Tibial nerve (tissue), 4 donors: ENCODE data around the gene DNASE1L1. TPM values are rescaled to one million over a fixed set of nuclear protein-coding genes. Genes with fewer than 3 reads are reported as not detected.

Source experiments
- DNase-seq, 2 donors: peaks; one replicate each; pipeline ENCODE4 v3.0.0-alpha.2; 2019; ENCODE audit warnings: low spot score in 2 of 2
- H3K27ac ChIP-seq, 4 donors: fragments of 200-600 bp; sonication (generic) in 3 of 4; one replicate each; pipeline ENCODE4 v1.5.1; 2017 to 2019; ENCODE audit warnings: mild to moderate bottlenecking in 1 of 4
- H3K27me3 ChIP-seq, 2 donors: fragments of 200-600 bp; sonication (generic) in 1 of 2; one replicate each; pipeline versions ENCODE4 v1.5.1 to v1.6.0; 2017 to 2019
- H3K36me3 ChIP-seq, 3 donors: fragments of 200-600 bp; sonication (generic); one replicate each; pipeline ENCODE4 v1.5.1; 2018 to 2019
- H3K4me1 ChIP-seq, 4 donors: fragments of 200-600 bp; sonication (generic) in 3 of 4; one replicate each; pipeline ENCODE4 v1.5.1; 2017 to 2019
- H3K4me3 ChIP-seq, 4 donors: fragments of 200-600 bp; sonication (generic) in 3 of 4; one replicate each; pipeline ENCODE4 v1.5.1; 2017 to 2019; ENCODE audit warnings: mild to moderate bottlenecking in 1 of 4, moderate library complexity in 1 of 4
- H3K9me3 ChIP-seq, 4 donors: fragments of 200-600 bp; sonication (generic) in 3 of 4; one replicate each; pipeline ENCODE4 v1.5.1; 2017 to 2019
- EP300 ChIP-seq, 2 donors: sonication (generic); formaldehyde crosslinking; IDR thresholded peaks; one replicate each; pipeline ENCODE4 v1.6.1; 2017; ENCODE audit warnings: antibody characterized with exemption in 2 of 2, mild to moderate bottlenecking in 1 of 2
- POLR2A ChIP-seq, 2 donors: fragments of 450-650 bp; IDR thresholded peaks; one replicate each; pipeline ENCODE4 v1.6.1; 2017; ENCODE audit warnings: antibody characterized with exemption in 2 of 2, mild to moderate bottlenecking in 2 of 2, moderate library complexity in 2 of 2
- WGBS, 2 donors: methylation state at CpG; one replicate each; pipeline ENCODE4 v1.1.5; 2018; 5-methylcytosine and 5-hydroxymethylcytosine counted together
- total RNA-seq, 4 donors: library from RNA; depleted of rRNA; stranded (reverse); fragments of >200 nt; gene quantifications; one replicate each; pipeline ENCODE4 v1.1.0, GENCODE V29; 2016
- TF ChIP-seq, protein P1 (sequence below), 5 experiments: fragments of 200-600 bp in 3 of 5; fragments of 450-650 bp in 2 of 5; sonication (generic) in 3 of 5; IDR thresholded peaks; one replicate each; pipeline ENCODE4 v1.5.1; 2016 to 2019; ENCODE audit warnings: antibody characterized with exemption in 5 of 5, mild to moderate bottlenecking in 3 of 5, moderate library complexity in 2 of 5

DNASE1L1 gene
- total RNA-seq, 4 donors from 2014 or later: 21.4 to 36.0 (median 28.6) TPM

DNA sequence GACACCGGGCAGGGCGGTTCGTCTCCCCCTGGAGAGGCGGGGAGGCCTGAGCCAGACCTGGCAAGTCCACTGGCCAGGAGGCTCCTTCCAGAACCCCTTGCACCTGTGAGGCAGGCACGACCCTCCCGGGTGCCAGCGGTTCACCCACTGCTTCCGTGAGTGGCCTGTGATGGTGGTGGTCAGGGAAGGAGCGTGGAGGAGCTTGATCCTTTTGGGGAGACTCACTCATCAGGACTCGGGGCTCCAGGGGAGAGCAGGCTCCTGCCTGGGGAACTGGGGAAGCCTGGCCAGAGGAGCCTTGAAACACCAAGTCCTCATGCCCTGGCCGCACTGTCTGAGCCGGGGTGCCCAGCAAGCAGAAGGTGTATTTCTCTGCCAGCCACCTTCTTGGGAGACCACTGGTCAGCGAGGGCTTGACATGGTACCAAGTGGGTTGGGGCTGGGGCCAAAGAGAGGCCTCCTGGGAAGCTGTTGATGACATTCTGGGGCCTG is 35.7 kb upstream of the DNASE1L1 start:
- no peak for DNase-seq
- H3K27me3 ChIP-seq: no peaks in the 10 kb centered on the region
- peaks cover 0 to 63% (median 0%) of the 10 kb centered on the region in 3 donors for H3K36me3 ChIP-seq
- H3K27ac ChIP-seq: peak overlapping the region; percentile 81 to 95 (median 88)
- H3K4me1 ChIP-seq: peaks cover 0 to 37% (median 0%) of the 10 kb centered on the region in 4 donors
- WGBS, 2 donors: 83% methylated on average over 7 of the region's 13 CpGs; no CpG with 5 or more reads in 1 of the 2 donors
- no peaks in the 10 kb centered on the region for H3K9me3 ChIP-seq
- H3K4me3 ChIP-seq: peak overlapping the region; percentile 38 to 66 (median 58)
- TF ChIP-seq POLR2A (IDR thresholded peaks at IDR 0.05): no peak
- no peak for TF ChIP-seq EP300 (IDR thresholded peaks at IDR 0.05)
- TF ChIP-seq, protein P1, sequence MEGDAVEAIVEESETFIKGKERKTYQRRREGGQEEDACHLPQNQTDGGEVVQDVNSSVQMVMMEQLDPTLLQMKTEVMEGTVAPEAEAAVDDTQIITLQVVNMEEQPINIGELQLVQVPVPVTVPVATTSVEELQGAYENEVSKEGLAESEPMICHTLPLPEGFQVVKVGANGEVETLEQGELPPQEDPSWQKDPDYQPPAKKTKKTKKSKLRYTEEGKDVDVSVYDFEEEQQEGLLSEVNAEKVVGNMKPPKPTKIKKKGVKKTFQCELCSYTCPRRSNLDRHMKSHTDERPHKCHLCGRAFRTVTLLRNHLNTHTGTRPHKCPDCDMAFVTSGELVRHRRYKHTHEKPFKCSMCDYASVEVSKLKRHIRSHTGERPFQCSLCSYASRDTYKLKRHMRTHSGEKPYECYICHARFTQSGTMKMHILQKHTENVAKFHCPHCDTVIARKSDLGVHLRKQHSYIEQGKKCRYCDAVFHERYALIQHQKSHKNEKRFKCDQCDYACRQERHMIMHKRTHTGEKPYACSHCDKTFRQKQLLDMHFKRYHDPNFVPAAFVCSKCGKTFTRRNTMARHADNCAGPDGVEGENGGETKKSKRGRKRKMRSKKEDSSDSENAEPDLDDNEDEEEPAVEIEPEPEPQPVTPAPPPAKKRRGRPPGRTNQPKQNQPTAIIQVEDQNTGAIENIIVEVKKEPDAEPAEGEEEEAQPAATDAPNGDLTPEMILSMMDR (IDR thresholded peaks at IDR 0.05): no peak

GRCh38 chrX:154443992-154444754 is 35.1 kb upstream of the DNASE1L1 start, which contains the start of gene FAM50A:
FAM50A (plus strand) TSS chrX:154444141; CDS start chrX:154444236, 95 bp downstream.
- peak within 1 kb of the TSS; percentile 38 to 66 (median 58) for H3K4me3 ChIP-seq
- H3K9me3 ChIP-seq: no peaks in the 10 kb centered on the region
- peak within 1 kb of the TSS; percentile 83 to 95 (median 94) for H3K27ac ChIP-seq
- peaks cover 0 to 43% (median 0%) of the 10 kb centered on the region in 4 donors for H3K4me1 ChIP-seq
- DNase-seq: peak; percentile 67 to 71
- no peaks in the 10 kb centered on the region for H3K27me3 ChIP-seq
- H3K36me3 ChIP-seq: peaks cover 0 to 57% (median 0%) of the 10 kb centered on the region in 3 donors
- TF ChIP-seq POLR2A (IDR thresholded peaks at IDR 0.05) (peak; percentile 41 to 86), EP300 (IDR thresholded peaks at IDR 0.05) (no peak)
- TF ChIP-seq, protein P1 (IDR thresholded peaks at IDR 0.05): peak in 2 of 5 experiments; percentile 28 to 45
- 0 to 31% methylated on average over 3 to 27 of the region's 94 CpGs for WGBS, 2 donors

- no peak for DNase-seq
- WGBS, 2 donors: 7 to 45% methylated on average over 9 to 10 of the region's 10 CpGs
- peak overlapping the region; percentile 83 to 95 (median 94) for H3K27ac ChIP-seq
- H3K9me3 ChIP-seq: no peaks in the 10 kb centered on the region
- H3K4me1 ChIP-seq: peaks cover 0 to 50% (median 0%) of the 10 kb centered on the region in 4 donors
- no peaks in the 10 kb centered on the region for H3K27me3 ChIP-seq
- peaks cover 0 to 50% (median 0%) of the 10 kb centered on the region in 3 donors for H3K36me3 ChIP-seq
- TF ChIP-seq EP300 (IDR thresholded peaks at IDR 0.05) (no peak), POLR2A (IDR thresholded peaks at IDR 0.05) (no peak)
- TF ChIP-seq, protein P1 (IDR thresholded peaks at IDR 0.05): no peak
- peak overlapping the region; percentile 11 to 66 (median 44) for H3K4me3 ChIP-seq
Measured at GRCh38 chrX:154443479-154443910, 34.4 kb upstream of the DNASE1L1 start.

DNA sequence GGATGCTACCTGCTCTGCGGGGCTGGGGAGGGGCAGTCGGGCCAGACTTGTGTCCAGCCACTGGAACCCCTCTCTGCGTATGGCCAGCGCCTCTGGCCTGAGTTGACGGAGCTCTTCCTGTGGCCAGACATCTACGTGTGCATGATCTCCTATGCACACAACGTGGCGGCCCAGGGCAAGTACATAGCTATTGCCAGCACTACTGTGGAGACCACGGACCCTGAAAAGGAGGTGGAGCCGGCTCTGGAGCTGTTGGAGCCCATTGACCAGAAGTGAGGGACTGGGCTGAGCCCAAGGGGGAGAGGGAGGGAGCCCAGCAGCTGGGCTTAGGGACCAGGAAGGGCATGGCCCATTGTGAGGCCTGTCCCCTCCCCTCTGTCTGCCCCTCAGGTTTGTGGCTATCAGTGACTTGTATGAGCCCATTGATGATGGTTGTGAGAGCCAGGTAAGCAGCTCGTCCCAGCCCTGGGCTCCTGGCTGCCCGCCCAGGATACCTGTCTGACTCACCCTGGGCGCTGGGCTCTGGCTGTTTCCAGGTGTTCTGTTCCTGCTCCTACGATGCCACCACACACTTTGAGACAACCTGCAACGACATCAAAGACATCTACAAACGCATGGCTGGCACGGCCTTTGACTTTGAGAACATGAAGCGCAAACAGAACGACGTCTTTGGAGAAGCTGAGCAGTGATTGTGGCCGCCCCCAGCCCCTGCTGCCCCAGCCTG is 33.1 kb upstream of the DNASE1L1 start:
- no peak overlapping the region for H3K27ac ChIP-seq
- no peak for DNase-seq
- H3K4me3 ChIP-seq: no peak overlapping the region
- H3K27me3 ChIP-seq: no peaks in the 10 kb centered on the region
- peaks cover 0 to 41% (median 0%) of the 10 kb centered on the region in 3 donors for H3K36me3 ChIP-seq
- WGBS, 2 donors: 72 to 77% methylated on average over 6 to 20 of the region's 21 CpGs
- TF ChIP-seq EP300 (IDR thresholded peaks at IDR 0.05): no peak
- TF ChIP-seq, protein P1 (IDR thresholded peaks at IDR 0.05): no peak
- no peak for TF ChIP-seq POLR2A (IDR thresholded peaks at IDR 0.05)
- no peaks in the 10 kb centered on the region for H3K9me3 ChIP-seq
- peaks cover 0 to 56% (median 0%) of the 10 kb centered on the region in 4 donors for H3K4me1 ChIP-seq
